GM23338 (cell line): ENCODE results near the gene DSCAML1. TPM values are rescaled to one million over a fixed set of nuclear protein-coding genes. Genes with fewer than 3 reads are reported as not detected.

Experiments used
- ATAC-seq: fragments of 200-7000 bp; cut with Tn5 transposase; 3 replicates; pipeline ENCODE4 v1.9.1; 2020
- DNase-seq: peaks from one replicate; pipeline ENCODE4 v3.0.0-alpha.2; 2015; ENCODE audit warnings: low spot score
- H2AFZ ChIP-seq: fragments of 200-600 bp; sonication (generic); 2 replicates; pipeline ENCODE4 v1.8.0; 2016; ENCODE audit warnings: antibody characterized with exemption, mild to moderate bottlenecking, moderate library complexity
- H3F3A ChIP-seq: fragments of 200-600 bp; sonication (generic); replicated peaks from 2 replicates; pipeline ENCODE4 v1.8.0; 2017; ENCODE audit warnings: antibody characterized with exemption, mixed run types, low read depth
- H3K27ac ChIP-seq: fragments of 200-600 bp; sonication (generic); 2 replicates; pipeline ENCODE4 v1.6.1; 2016; ENCODE audit warnings: low read depth
- H3K27me3 ChIP-seq: fragments of 200-600 bp; sonication (generic); 2 replicates; pipeline ENCODE4 v1.8.0; 2016; ENCODE audit warnings: mild to moderate bottlenecking, mixed run types, moderate library complexity; ENCODE audit not compliant: insufficient read depth
- H3K36me3 ChIP-seq: fragments of 200-600 bp; sonication (generic); 2 replicates; pipeline ENCODE4 v1.8.0; 2016; ENCODE audit warnings: mild to moderate bottlenecking; ENCODE audit not compliant: insufficient read depth
- H3K4me1 ChIP-seq: fragments of 200-600 bp; sonication (generic); 2 replicates; pipeline ENCODE4 v1.8.0; 2016; ENCODE audit warnings: mild to moderate bottlenecking, moderate library complexity; ENCODE audit not compliant: insufficient read depth
- H3K4me2 ChIP-seq: fragments of 200-600 bp; sonication (generic); 2 replicates; pipeline ENCODE4 v1.7.1; 2017; ENCODE audit warnings: mixed run types
- H3K4me3 ChIP-seq: fragments of 200-600 bp; sonication (generic); 2 replicates; pipeline ENCODE4 v1.6.1; 2016; ENCODE audit warnings: mixed run types
- H3K79me2 ChIP-seq: fragments of 200-600 bp; sonication (generic); replicated peaks from 2 replicates; pipeline ENCODE4 v1.8.0; 2017; ENCODE audit warnings: mild to moderate bottlenecking; ENCODE audit not compliant: insufficient read depth
- H3K9me2 ChIP-seq: fragments of 200-600 bp; sonication (generic); 2 replicates; pipeline ENCODE4 v1.8.0; 2017; ENCODE audit not compliant: insufficient read depth
- H4K20me1 ChIP-seq: fragments of 200-600 bp; sonication (generic); replicated peaks from 2 replicates; pipeline ENCODE4 v1.8.0; 2017; ENCODE audit warnings: mild to moderate bottlenecking; ENCODE audit not compliant: insufficient read depth
- H3K27ac Mint-ChIP-seq: 2 replicates; pipeline ENCODE4 v1.8.0; 2020; ENCODE audit warnings: inconsistent platforms, mild to moderate bottlenecking, moderate library complexity, mixed read lengths
- H3K27me3 Mint-ChIP-seq: 3 replicates; pipeline ENCODE4 v1.8.0; 2022; ENCODE audit warnings: low read depth, mild to moderate bottlenecking, moderate library complexity, mixed read lengths, inconsistent platforms; ENCODE audit not compliant: insufficient read depth, poor library complexity
- H3K36me3 Mint-ChIP-seq: 3 replicates; pipeline ENCODE4 v1.8.0; 2021; ENCODE audit warnings: low read depth, mild to moderate bottlenecking, inconsistent platforms, moderate library complexity, mixed read lengths
- H3K4me1 Mint-ChIP-seq: 3 replicates; pipeline ENCODE4 v1.8.0; 2020; ENCODE audit warnings: mild to moderate bottlenecking, inconsistent platforms, mixed read lengths
- H3K4me3 Mint-ChIP-seq: 3 replicates; pipeline ENCODE4 v1.8.0; 2021; ENCODE audit warnings: moderate library complexity, mild to moderate bottlenecking, inconsistent platforms, mixed read lengths
- H3K9me3 Mint-ChIP-seq: 3 replicates; pipeline ENCODE4 v1.8.0; 2020; ENCODE audit warnings: moderate library complexity, mild to moderate bottlenecking, inconsistent platforms, mixed read lengths
- CREB1 ChIP-seq: fragments of 250-450 bp; sonication (Bioruptor Pico); IDR thresholded peaks from 2 replicates; pipeline ENCODE4 v1.5.0; 2020; ENCODE audit warnings: low read depth, mild to moderate bottlenecking, moderate library complexity
- CTCF ChIP-seq, 2 experiments: fragments of 200-600 bp in 1 of 2; sonication (generic) in 1 of 2; conservative IDR thresholded peaks; 2 replicates each; pipeline versions ENCODE4 v1.5.1 to v1.6.1; 2016 to 2017; ENCODE audit warnings: antibody characterized with exemption in 2 of 2, low read depth in 2 of 2, mild to moderate bottlenecking in 2 of 2, moderate library complexity in 1 of 2
- EZH2 ChIP-seq: fragments of 200-600 bp; sonication (generic); IDR thresholded peaks from one replicate; pipeline ENCODE4 v1.8.0; 2017; ENCODE audit warnings: antibody characterized with exemption, mild to moderate bottlenecking, low read depth; ENCODE audit not compliant: unreplicated experiment
- EZH2phosphoT487 ChIP-seq: fragments of 200-600 bp; sonication (generic); IDR thresholded peaks from one replicate; pipeline ENCODE4 v1.8.1; 2018; ENCODE audit warnings: antibody characterized with exemption; ENCODE audit not compliant: unreplicated experiment
- JUNB ChIP-seq: IDR thresholded peaks from one replicate; pipeline ENCODE4 v1.6.1; 2016; ENCODE audit warnings: antibody characterized with exemption; ENCODE audit not compliant: unreplicated experiment
- NANOG ChIP-seq: IDR thresholded peaks from 2 replicates; pipeline ENCODE4 v1.6.1; 2016; ENCODE audit warnings: antibody characterized with exemption, borderline replicate concordance
- POLR2AphosphoS5 ChIP-seq: IDR thresholded peaks from 2 replicates; pipeline ENCODE4 v1.6.1; 2016; ENCODE audit warnings: antibody characterized with exemption, low read depth
- STAT1 ChIP-seq: IDR thresholded peaks from one replicate; pipeline ENCODE4 v1.6.1; 2016; ENCODE audit warnings: antibody characterized with exemption; ENCODE audit not compliant: unreplicated experiment
- ZNF331 ChIP-seq: fragments of 250-450 bp; sonication (Bioruptor Pico); IDR thresholded peaks from 2 replicates; pipeline ENCODE4 v1.5.0; 2020; ENCODE audit warnings: low read depth, mild to moderate bottlenecking, moderate library complexity
- ZNF462 ChIP-seq: fragments of 250-450 bp; sonication (Bioruptor Pico); IDR thresholded peaks from 2 replicates; pipeline ENCODE4 v1.5.0; 2020; ENCODE audit warnings: mild to moderate bottlenecking, moderate library complexity
- polyA plus RNA-seq: library from polyadenylated mRNA; unstranded; fragments of >200 nt; fragmentation: Nextera tagmentation; extraction: Ambion mirVana; gene quantifications from 2 replicates; pipeline ENCODE4 v1.2.1, GENCODE V29; 2016
- total RNA-seq: library from RNA; depleted of rRNA; stranded (reverse); fragments of >200 nt; shearing (Covaris generic); gene quantifications from 2 replicates; pipeline ENCODE4 v1.2.3, GENCODE V29; 2014
- TF ChIP-seq, protein P1 (sequence below): IDR thresholded peaks from one replicate; pipeline ENCODE4 v1.6.1; 2018; ENCODE audit warnings: antibody characterized with exemption; ENCODE audit not compliant: unreplicated experiment

Gene DSCAML1
- total and polyA plus RNA-seq, 2 experiments from 2014 or later, result 0.17 TPM; not detected in 1

- TF ChIP-seq ZNF331 (CRISPR knock-in tag) (no peak), CTCF (conservative IDR thresholded peaks at IDR 0.05; ENCODE audit: low read depth in 2 of 2) (no peak)
Measured at GRCh38 chr11:117681438-117681837, 115.6 kb downstream of the DSCAML1 start (continued).

GRCh38 chr11:117679461-117679860 lies 117.6 kb downstream of the DSCAML1 start:
- no peaks in the 10 kb centered on the region for H3F3A ChIP-seq
- no peak for DNase-seq
- no peak overlapping the region for H3K27ac ChIP-seq
- Mint-ChIP-seq H3K4me3 (no peak overlapping the region), H3K9me3 (no peaks in the 10 kb centered on the region; the same call in 2 of the 3 replicates), H3K27ac (no peak overlapping the region), H3K27me3 (peaks cover 7% of the 10 kb centered on the region), H3K4me1 (peaks cover 38% of the 10 kb centered on the region), H3K36me3 (no peaks in the 10 kb centered on the region)
- ATAC-seq, result peak; percentile 78
- H3K27me3 ChIP-seq, result no peaks in the 10 kb centered on the region
- peaks cover 22% of the 10 kb centered on the region for H3K4me1 ChIP-seq
- TF ChIP-seq CTCF (conservative IDR thresholded peaks at IDR 0.05; ENCODE audit: low read depth in 2 of 2) (no peak), STAT1 (no peak), EZH2 (no peak), CREB1 (no peak), JUNB (no peak), ZNF462 (CRISPR knock-in tag) (no peak), EZH2phosphoT487 (no peak), ZNF331 (CRISPR knock-in tag) (no peak), NANOG (no peak), POLR2AphosphoS5 (no peak)
- TF ChIP-seq, protein P1, sequence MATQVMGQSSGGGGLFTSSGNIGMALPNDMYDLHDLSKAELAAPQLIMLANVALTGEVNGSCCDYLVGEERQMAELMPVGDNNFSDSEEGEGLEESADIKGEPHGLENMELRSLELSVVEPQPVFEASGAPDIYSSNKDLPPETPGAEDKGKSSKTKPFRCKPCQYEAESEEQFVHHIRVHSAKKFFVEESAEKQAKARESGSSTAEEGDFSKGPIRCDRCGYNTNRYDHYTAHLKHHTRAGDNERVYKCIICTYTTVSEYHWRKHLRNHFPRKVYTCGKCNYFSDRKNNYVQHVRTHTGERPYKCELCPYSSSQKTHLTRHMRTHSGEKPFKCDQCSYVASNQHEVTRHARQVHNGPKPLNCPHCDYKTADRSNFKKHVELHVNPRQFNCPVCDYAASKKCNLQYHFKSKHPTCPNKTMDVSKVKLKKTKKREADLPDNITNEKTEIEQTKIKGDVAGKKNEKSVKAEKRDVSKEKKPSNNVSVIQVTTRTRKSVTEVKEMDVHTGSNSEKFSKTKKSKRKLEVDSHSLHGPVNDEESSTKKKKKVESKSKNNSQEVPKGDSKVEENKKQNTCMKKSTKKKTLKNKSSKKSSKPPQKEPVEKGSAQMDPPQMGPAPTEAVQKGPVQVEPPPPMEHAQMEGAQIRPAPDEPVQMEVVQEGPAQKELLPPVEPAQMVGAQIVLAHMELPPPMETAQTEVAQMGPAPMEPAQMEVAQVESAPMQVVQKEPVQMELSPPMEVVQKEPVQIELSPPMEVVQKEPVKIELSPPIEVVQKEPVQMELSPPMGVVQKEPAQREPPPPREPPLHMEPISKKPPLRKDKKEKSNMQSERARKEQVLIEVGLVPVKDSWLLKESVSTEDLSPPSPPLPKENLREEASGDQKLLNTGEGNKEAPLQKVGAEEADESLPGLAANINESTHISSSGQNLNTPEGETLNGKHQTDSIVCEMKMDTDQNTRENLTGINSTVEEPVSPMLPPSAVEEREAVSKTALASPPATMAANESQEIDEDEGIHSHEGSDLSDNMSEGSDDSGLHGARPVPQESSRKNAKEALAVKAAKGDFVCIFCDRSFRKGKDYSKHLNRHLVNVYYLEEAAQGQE, result no peak
- H3K4me3 ChIP-seq, result no peak overlapping the region
- no peaks in the 10 kb centered on the region for H3K79me2 ChIP-seq
- H2AFZ ChIP-seq, result no peak overlapping the region
- H3K4me2 ChIP-seq, result no peak overlapping the region
- H4K20me1 ChIP-seq, result no peaks in the 10 kb centered on the region
- no peaks in the 10 kb centered on the region for H3K9me2 ChIP-seq
- H3K36me3 ChIP-seq, result no peaks in the 10 kb centered on the region
